ENCODE measurements around the gene C2orf81. TPM values are rescaled to one million over a fixed set of nuclear protein-coding genes. Genes with fewer than 3 reads are reported as not detected.

C2orf81 gene
- total RNA-seq, 1 experiment from 2014 or later: 2.9 TPM

- H3K27ac Mint-ChIP-seq: no peak overlapping the region
- H3K4me1 Mint-ChIP-seq: peaks cover 27% of the 10 kb centered on the region
- H3K9me3 Mint-ChIP-seq: no peaks in the 10 kb centered on the region
- TF ChIP-seq JAZF1 (CRISPR knock-in tag; IDR thresholded peaks at IDR 0.05): no peak
- TF ChIP-seq USF2 (CRISPR knock-in tag; IDR thresholded peaks at IDR 0.05): no peak
- TF ChIP-seq ETV6 (CRISPR knock-in tag; IDR thresholded peaks at IDR 0.05): no peak
- TF ChIP-seq ELF4 (CRISPR knock-in tag; IDR thresholded peaks at IDR 0.05; ENCODE audit: low read depth): no peak
- TF ChIP-seq NR3C1 (CRISPR knock-in tag; conservative IDR thresholded peaks at IDR 0.05; ENCODE audit: low read depth): no peak
- TF ChIP-seq MAX (CRISPR knock-in tag; IDR thresholded peaks at IDR 0.05): no peak
- TF ChIP-seq KAT7 (CRISPR knock-in tag; IDR thresholded peaks at IDR 0.05; ENCODE audit: borderline replicate concordance): no peak
- TF ChIP-seq CBFB (CRISPR knock-in tag; IDR thresholded peaks at IDR 0.05; ENCODE audit: low read depth): no peak
- TF ChIP-seq HMGA2 (CRISPR knock-in tag; IDR thresholded peaks at IDR 0.05): no peak
- no peak for TF ChIP-seq ATF6 (CRISPR knock-in tag; IDR thresholded peaks at IDR 0.05)
- TF ChIP-seq ZNF263 (CRISPR knock-in tag; IDR thresholded peaks at IDR 0.05; ENCODE audit: low read depth): no peak
- TF ChIP-seq, protein P1, sequence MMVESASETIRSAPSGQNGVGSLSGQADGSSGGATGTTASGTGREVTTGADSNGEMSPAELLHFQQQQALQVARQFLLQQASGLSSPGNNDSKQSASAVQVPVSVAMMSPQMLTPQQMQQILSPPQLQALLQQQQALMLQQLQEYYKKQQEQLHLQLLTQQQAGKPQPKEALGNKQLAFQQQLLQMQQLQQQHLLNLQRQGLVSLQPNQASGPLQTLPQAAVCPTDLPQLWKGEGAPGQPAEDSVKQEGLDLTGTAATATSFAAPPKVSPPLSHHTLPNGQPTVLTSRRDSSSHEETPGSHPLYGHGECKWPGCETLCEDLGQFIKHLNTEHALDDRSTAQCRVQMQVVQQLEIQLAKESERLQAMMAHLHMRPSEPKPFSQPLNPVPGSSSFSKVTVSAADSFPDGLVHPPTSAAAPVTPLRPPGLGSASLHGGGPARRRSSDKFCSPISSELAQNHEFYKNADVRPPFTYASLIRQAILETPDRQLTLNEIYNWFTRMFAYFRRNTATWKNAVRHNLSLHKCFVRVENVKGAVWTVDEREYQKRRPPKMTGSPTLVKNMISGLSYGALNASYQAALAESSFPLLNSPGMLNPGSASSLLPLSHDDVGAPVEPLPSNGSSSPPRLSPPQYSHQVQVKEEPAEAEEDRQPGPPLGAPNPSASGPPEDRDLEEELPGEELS (CRISPR knock-in tag; IDR thresholded peaks at IDR 0.05): no peak
- no peak for TF ChIP-seq PREB (CRISPR knock-in tag; IDR thresholded peaks at IDR 0.05; ENCODE audit: borderline replicate concordance)
- TF ChIP-seq TEAD4 (CRISPR knock-in tag; IDR thresholded peaks at IDR 0.05): no peak
- TF ChIP-seq, protein P2, sequence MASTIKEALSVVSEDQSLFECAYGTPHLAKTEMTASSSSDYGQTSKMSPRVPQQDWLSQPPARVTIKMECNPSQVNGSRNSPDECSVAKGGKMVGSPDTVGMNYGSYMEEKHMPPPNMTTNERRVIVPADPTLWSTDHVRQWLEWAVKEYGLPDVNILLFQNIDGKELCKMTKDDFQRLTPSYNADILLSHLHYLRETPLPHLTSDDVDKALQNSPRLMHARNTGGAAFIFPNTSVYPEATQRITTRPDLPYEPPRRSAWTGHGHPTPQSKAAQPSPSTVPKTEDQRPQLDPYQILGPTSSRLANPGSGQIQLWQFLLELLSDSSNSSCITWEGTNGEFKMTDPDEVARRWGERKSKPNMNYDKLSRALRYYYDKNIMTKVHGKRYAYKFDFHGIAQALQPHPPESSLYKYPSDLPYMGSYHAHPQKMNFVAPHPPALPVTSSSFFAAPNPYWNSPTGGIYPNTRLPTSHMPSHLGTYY (CRISPR knock-in tag; IDR thresholded peaks at IDR 0.05): no peak
- TF ChIP-seq AR (CRISPR knock-in tag; IDR thresholded peaks at IDR 0.05): no peak
- no peak for TF ChIP-seq ARID4B (CRISPR knock-in tag; IDR thresholded peaks at IDR 0.05; ENCODE audit: borderline replicate concordance)
- CTCF ChIA-PET: interaction anchor here (1.4 kb wide), 1 partner anchor 84 kb away, joined by 4 read pairs; no protein-coding TSS in a partner anchor
- POLR2A ChIA-PET: no interaction called here
- DNase-seq (ENCODE audit: low spot score) (no peak), ATAC-seq (no peak)
- peaks cover 72% of the 10 kb centered on the region for H3K27me3 Mint-ChIP-seq (ENCODE audit: low read depth)
- no peak overlapping the region for H3K4me3 Mint-ChIP-seq
- peaks cover 6% of the 10 kb centered on the region; the same call in 1 of the 2 replicates for H3K36me3 Mint-ChIP-seq
Measured at GRCh38 chr2:74419345-74419744, 2.1 kb downstream of the C2orf81 start.

Measured in WTC11 (cell line).